Upper lobe of left lung (tissue), 4 donors: ENCODE measurements around the gene TCEA3.

ENCODE experiments used
- CTCF ChIP-seq, 6 experiments: fragments of 450-650 bp in 4 of 6; fragments of 200-600 bp in 2 of 6; sonication (generic) in 2 of 6; IDR thresholded peaks; one replicate each; pipeline ENCODE4 v1.5.1; 2016 to 2019; ENCODE audit warnings: antibody characterized with exemption in 6 of 6
- EP300 ChIP-seq, 4 donors: sonication (generic); formaldehyde crosslinking; IDR thresholded peaks; one replicate each; pipeline ENCODE4 v1.5.1; 2017; ENCODE audit warnings: antibody characterized with exemption in 4 of 4, control low read depth in 2 of 4
- POLR2A ChIP-seq, 4 donors: fragments of 450-650 bp; IDR thresholded peaks; one replicate each; pipeline ENCODE4 v1.5.1; 2016 to 2017; ENCODE audit warnings: antibody characterized with exemption in 4 of 4, mild to moderate bottlenecking in 2 of 4
- POLR2AphosphoS5 ChIP-seq, 2 donors: sonication (generic); formaldehyde crosslinking; IDR thresholded peaks; one replicate each; pipeline ENCODE4 v1.5.1; 2017; ENCODE audit warnings: antibody characterized with exemption in 2 of 2

GRCh38 chr1:23339632-23340031 is 84.9 kb downstream of the TCEA3 start:
- TF ChIP-seq CTCF (IDR thresholded peaks at IDR 0.05) (no peak), EP300 (IDR thresholded peaks at IDR 0.05) (no peak), POLR2A (IDR thresholded peaks at IDR 0.05) (no peak), POLR2AphosphoS5 (IDR thresholded peaks at IDR 0.05) (no peak)
